ENCODE measurements around the gene FOXL3.

The FOXL3 gene

DNA sequence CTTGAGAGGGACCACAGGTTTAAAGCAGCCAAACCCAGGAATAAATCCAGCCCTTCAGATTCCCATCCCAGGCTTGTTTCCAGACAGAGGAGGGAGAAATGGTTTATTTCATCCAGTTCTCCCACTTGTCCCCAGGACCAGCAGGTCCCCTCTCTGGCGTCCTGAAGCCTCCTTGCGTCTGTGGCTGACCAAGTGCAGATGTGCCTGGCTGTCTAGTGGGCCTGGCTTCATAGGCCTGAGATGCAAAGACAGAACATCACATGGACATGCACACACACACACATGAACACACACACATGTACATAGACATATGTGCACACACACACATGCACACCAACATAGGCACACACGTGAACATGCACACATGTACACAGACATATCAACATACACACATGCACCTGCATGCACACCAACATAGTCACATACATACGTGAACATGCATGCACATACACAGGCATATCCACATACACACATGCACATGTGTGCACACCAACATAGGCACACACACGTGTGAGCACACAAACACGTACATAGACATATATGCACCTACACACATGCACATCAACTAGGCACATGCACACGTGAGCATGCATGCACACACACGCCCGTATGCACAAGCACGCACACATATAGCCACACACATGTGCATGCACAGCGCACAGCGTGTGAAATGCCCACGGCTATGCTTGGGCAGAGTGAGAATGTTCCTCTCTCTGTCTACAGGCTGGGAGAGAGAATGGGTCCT, 10.7 kb downstream of the FOXL3 start:
- DNase-seq (ENCODE audit: low read depth in 2 of 2, low spot score in 1 of 2) = no peak

DNA sequence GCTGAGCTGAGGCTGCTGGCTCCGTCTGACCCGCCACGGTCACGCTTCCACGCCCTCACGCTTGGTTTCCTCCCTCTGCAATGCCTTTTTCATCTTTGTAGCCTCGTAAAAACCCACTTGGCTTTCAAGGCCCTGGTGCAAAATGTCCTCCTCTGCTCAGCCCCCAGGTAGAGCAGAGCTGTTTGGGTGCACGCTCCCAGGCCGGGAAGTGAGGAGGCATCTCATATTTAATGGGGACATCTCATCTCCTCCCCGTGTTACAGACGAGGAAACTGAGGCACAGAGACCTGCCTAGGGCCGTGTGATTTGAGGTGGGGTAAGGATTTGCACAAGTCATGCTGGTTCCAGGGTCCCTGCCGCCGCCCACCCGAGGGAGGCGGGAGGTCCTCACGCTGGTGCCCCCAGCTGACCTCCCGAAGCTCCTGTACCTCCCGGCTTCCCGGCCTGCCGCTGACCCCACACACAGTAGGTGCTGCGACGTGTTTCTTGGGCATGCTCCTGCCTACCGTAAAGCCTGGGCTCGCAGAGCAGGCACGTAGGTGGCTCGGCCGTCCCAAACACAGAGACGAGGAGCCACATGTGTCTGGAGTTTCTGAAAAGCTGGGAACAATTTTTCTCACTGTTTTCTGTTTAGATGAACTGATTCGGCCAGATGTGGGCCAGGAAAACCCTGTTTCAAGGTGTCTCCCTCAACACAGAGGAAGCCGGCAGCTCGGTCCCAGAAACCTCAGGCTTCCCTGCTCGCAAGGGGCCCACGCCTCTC, 11.5 kb downstream of the FOXL3 start:
- DNase-seq (ENCODE audit: low read depth in 2 of 2, low spot score in 1 of 2) = no peak

DNA sequence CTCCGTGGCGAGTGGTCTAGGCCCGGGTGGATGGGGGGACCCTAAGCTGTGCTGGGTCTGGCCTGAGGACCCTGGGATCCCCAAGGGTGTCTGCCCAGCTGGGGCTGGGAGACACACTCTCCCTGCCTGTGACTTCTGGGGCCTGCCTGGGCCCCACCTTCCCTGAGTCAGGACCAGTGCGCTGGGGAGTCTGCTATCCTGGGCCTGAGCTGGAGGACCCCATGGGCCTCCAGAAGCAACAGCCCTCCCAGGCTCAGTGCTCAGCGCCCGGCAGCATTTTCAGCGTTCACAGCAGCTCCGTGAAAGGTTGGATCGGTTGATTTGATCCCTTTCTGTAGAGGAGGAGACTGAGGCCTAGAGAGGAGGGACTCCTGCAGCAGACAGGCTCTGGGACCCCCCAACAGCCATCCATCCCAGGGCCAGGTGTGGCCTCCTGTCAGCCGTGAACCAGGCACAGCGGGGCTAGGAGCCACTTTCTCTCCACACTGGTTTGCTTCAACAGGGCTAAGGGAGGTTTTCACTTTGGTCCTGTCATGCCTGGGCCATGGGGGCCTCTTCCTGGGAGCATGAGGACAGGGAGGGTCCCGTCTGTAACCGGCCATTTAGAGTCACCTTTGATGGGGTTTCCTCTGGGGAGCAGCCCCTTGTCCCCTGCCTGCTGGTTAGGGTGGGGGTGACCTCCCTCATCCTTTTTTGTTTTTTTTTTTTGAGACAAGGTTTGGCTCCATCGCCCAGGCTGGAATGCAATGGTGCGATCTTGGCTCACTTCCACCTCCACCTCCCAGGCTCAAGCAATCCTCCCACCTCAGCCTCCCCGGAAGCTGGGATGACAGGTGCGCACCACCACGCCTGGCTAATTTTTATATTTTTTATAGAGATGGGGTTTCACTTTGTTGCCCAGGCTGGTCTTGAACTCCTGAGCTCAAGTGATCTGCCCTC, 12.4 kb downstream of the FOXL3 start:
- no peak for DNase-seq (ENCODE audit: low read depth in 2 of 2, low spot score in 1 of 2)

DNA sequence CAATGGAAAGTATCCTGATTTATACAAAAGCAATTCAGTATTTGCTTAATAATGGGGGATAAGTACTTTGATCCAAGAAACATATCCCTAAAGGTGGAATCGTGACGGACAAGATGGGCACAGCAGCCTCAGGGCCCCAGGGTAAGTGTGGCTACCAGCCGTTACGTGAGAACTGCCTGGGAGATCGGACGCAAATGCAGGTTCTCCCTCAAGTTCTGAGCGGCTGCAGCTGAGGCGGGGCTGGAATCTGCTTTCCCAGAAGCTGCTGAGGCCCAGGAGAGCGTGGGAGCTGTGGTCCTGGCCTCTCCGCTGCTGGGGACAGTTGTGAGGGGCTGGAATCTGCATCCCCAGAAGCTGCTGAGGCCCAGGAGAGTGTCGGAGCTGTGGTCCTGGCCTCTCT, 13.5 kb downstream of the FOXL3 start:
- no peak for DNase-seq (ENCODE audit: low read depth in 2 of 2, low spot score in 1 of 2)

DNA sequence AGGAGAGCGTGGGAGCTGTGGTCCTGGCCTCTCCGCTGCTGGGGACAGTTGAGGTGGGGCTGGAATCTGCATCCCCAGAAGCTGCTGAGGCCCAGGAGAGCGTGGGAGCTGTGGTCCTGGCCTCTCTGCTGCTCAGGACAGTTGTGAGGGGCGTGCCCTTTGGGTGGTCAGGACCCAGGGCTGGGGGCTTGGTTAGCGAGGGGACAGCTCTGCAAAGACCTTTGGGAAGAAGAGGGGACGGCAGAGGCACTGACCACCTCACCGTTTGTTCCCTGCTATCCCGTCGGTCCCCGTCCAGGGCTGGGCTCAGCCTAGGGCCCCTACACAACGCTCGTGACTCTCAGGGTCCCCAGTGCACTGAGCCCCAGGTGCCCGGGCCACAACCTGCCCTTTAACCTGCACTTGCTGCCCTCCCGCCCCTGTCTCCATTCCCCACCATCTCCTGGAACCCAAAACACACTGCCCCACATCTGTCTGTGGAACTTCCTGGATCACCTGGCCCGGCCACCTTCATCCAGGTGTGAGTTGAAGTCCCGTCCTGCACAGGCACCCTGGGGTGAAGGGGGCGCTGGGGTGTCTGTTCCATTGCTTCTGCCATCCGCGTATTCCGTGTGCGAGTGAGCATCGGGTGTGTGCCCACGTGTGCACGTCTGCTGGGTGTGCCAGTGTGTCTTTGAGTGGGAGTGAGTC, 14.1 kb downstream of the FOXL3 start:
- DNase-seq (ENCODE audit: low read depth in 2 of 2, low spot score in 1 of 2) = no peak

DNA sequence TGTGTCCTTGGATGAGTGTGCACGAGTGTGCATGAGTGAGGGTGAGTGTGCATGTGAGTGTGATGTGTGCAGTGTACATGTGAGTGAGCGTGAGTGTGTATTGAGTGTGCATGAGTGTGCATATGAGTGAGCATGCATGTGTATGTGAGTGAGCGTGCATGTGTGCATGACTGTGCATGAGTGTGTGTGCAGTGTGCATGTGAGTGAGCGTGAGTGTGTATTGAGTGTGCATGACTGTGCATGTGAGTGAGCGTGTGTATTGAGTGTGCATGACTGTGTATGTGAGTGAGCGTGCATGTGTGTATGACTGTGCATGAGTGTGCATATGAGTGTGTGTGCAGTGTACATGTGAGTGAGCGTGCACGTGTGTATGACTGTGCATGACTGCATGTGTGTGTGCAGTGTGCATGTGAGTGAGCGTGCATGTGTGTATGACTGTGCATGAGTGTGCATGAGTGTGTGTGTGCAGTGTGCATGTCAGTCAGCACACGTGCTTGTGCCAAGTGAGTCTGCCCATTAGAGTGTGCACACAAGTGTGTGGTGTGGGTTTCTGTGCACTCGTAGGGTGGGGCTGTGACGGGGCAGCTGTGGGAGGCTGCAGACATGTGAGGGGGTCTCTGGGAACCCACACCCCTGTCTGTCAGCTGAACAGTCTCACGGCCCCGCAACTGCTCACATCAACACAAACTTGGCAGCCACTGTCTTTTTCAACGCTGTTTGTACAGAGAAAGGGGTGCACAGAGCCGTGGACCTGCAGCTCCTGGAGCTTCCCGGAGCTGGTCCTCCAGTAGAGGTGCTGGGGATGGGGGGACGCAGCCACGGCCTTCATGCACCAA, 14.8 kb downstream of the FOXL3 start:
- no peak for DNase-seq (ENCODE audit: low read depth in 2 of 2, low spot score in 1 of 2)

DNA sequence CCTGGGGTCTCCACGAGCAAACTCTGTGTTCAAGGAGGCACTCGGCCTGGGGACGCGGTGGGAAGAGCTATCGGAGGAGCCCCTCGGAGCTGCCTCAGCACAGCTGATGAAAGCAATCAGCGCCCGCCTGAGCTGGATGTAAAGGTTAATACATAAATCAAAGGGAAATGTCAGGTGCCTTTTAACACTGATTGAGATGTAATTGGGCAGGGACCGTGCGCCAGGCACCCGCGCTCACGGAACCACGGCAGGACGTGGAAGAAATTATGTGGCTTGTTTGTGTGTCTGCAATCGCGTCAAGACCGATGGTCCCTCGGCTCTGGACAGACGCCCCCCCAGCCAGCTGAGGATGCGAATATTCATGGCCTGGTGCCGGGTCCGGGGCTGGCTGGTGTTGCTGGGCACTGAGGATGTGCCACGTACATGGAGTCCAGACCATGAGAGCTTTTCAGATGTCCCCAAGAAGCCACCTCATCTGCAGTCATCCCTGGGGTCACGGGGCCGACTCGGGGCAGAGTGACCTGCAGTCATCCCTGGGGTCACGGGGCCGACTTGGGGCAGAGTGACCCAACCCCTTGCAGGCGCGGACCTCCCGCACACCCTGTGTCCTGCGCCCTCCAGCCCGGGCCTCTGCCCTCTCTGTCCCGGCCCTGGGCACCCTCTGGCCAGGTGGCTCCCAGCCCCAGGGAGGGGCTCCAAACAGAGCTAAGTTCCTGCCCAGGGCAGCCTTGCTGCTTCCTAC, 15.6 kb downstream of the FOXL3 start:
- DNase-seq (ENCODE audit: low read depth in 2 of 2, low spot score in 1 of 2) = no peak

DNA sequence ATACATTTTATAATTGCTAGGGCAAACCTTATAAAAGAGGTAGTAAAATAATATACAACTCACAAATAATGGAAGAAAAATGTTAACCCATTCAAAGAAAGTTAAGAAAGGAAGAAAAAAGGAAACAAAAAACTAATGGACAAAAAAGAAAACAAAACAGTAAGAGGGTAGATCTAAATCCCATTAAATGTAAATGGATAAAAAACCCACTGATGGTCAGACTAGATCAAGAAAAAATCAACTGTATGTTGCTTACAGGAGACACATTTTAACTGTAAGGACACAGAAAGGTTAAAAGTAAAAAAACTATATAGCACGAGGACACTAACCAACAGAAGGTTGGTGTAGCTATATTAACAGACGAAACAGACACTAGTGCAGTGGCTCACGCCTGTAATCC, 18.0 kb downstream of the FOXL3 start:
- no peak for DNase-seq (ENCODE audit: low read depth in 2 of 2, low spot score in 1 of 2)

DNA sequence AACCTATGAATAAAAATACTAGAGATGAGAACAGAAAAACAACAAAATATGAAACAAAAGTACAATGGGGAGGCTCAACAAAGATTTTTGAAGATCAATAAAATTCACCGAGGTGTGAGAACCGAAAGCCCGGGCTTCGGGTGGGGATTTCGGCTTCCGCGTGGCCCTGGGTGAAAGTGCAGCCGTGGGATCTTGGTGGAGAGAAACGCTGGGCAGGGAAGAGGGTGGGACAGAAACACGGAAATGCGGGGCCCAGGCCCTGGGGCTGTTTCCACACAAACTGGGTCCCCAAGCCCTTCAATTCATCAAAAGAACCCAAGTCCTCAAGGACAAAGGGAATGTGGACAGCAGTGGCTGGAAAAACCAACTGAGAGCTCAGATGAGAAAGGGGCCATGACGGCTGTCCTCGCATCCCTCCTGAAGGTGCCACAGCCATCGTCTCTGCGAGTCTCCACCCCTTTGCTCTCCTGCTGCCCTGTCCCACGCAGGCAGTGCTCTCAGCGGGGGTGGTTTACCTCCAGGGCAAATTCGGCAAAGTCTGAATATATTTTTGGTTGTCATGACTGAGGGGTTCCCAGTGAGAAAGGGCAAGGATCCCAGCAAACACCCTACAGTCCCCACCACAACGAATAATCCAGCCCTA, 19.7 kb downstream of the FOXL3 start:
- no peak for DNase-seq (ENCODE audit: low read depth in 2 of 2, low spot score in 1 of 2)

DNA sequence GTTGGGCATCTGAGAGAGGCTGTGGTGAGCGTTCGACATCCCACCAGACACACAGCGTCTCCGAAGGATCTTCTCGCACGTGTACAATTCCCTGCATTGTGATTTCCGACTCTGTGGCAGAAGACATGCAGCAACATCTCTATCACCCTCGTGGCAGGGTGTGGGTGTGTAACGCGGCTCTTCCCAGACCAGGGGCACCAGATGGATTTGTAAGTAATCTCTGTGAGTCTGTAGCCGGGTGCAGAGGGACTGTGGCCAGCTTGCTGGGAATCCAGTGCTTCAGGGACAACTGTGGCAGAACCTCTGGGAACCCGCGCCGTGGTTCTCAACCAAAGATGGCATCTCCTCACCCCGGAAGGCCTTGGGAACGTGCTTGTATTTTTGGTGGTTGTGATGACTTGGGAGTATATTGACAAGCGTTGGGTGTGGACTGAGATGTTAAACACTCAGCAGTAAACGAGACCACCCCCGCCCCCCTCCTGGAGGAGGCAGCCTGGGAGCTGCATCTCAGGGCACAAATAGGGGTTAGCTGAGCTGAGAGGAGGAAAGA, 21.2 kb downstream of the FOXL3 start:
- no peak for DNase-seq (ENCODE audit: low read depth in 2 of 2, low spot score in 1 of 2)

DNA sequence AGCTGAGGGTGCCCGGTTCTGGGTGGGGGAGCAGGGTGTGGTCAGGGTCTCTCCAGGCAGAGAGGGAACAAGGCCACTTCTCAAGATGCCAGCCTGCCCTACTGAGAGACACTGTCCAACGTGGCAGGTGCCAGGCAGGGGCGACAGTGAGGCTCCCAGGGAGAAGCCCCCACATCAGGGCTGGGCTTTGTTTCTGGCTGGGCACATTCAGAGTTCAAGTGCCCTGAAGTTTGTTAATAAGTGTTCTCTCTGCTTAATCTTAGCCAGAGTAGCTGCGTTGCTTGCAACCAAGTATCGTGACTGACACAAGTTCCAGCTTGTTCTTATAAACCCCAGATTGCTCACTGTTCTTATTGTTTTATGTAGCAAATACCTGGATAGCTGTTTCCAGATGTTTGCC, 21.8 kb downstream of the FOXL3 start:
- DNase-seq (ENCODE audit: low read depth in 2 of 2, low spot score in 1 of 2) = no peak

DNA sequence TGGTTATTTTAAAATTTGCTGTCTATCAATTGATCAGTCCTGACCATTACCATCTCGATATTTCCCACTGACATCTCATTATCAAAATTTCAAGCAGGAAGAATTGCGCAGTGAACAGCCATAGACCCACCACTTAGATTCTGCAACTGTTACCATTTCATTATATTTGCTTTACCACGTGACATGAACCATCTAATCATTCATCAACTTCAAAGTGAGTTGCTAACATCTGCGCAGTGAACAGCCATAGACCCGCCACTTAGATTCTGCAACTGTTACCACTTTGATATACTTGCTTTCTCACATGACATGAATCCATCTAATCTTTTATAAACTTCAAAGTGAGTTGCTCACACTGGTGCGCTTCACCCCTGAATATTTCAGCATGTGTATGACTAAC, 22.5 kb downstream of the FOXL3 start:
- no peak for DNase-seq (ENCODE audit: low read depth in 2 of 2, low spot score in 1 of 2)

DNA sequence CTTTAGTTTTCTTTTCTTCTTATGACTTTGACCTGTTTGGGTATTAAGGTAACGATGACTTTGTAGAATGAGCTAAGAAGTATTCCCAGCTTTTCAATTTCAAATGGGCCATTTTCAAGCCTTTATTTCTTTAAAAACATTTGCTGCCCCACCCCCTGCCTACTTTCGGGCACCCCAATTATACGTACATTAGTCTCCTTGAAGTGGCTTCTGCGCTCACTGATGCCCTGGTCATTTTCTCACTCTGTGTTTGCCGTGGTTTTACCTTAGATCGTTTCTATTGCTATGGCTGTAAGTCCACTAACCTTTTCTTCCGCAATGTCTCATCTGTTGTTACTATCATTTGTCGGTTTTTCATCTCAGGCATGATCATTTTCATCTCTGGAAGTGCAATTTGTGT, 24.9 kb downstream of the FOXL3 start:
- DNase-seq (ENCODE audit: low read depth in 2 of 2, low spot score in 1 of 2) = no peak

DNA sequence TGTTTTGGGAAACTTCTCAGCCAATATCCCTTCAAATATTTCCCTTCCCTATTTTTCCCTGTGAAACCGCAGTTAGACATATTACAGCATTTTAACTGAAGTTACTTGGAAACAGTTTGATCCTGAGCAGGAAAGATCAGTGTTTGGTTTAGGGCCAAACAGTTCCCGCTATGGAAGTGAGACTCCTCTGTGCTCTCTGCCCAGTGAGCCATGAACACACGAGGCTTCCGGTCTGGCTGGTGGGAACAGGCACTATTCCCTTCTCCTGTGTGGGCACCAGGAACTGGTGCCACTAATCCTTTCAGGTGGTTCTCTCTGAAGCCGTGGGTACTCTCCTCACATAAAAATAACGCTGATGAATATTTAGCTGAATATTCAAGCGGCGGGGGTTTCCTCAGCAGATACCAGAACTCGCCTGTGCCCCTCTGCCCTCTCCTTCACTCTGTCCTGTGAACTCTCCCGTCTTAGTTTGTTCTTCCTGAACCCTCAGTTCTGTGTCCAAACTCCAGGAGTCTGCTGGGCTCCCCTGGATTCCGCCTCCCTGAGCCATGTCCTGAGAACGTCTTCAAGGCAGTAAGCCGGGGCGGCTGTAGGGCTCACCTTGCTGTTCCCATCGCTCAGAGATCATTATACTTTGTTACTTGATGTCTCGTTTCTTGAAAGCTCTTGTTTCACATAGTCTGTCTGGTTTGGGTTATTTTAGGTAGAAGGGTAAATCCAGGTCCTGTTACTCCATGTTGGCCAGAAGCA, 25.7 kb downstream of the FOXL3 start:
- no peak for DNase-seq (ENCODE audit: low read depth in 2 of 2, low spot score in 1 of 2)

DNA sequence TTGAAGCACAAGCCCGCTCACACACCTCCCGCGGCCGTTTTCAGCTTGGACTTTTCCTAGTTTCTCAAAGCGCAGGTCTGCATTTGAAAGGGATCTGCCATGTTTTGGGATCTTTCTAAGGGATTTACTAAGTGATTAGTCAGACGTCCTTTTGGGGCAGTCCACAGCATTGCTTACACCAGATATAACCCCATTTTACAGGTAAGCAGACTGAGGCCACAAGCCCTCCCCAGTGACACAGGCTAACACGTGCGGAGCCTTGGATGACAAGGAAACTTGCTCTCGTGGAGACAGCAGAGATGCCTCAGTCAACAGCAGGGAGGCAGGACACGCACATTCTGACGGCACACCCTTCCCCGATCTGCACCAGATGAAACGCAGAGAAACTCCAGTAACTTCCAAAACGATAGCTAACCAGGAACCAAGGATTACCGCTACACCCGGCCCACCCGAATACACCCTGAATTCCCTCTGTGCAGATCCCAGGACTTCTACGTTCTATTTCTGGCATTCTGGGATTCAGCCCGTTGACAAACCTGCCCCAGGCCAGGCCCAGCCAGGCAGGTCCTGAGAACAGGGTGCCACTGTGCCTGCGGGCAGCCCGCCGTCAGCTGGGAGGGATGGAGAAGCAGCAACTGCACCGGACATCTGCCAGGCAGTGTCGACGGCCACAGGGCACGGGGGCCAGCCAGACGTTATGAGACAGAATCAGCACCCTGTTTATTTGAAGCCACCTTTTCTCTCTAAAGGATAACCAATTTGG, 27.9 kb downstream of the FOXL3 start:
- no peak for DNase-seq (ENCODE audit: low read depth in 2 of 2, low spot score in 1 of 2)

DNA sequence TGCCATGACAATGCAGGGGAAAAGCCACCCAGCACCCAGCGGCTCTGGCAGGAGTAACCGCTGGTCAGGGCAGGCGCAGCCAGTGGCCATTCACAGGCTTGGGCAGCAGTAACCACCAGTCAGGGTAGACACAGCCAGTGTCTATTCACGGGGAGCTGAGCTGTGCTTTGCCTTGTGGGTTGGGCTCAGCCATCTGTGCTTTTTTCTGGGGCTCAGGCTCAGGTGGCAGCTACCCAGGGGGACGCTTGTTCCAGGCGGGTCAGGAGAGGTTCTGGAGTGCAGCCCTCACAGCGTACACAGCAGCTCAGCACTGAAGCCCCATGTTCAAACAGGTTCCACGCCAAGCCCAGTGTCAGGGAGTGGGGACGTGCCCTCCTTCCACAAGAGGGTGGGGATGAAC, 28.5 kb downstream of the FOXL3 start:
- no peak for DNase-seq (ENCODE audit: low read depth in 2 of 2, low spot score in 1 of 2)

All from stimulated activated CD8-positive, alpha-beta memory T cell treated with anti-CD3 and anti-CD28 coated beads, Interleukin-4, amount 100 ng/mL, for 1 hour (primary cell).